HCT116 (cell line): ENCODE measurements around the gene ADAMTS5. TPM values are rescaled to one million over a fixed set of nuclear protein-coding genes. Genes with fewer than 3 reads are reported as not detected.

ENCODE experiments used
- ATAC-seq: fragments of 200-7000 bp; cut with Tn5 transposase; 2 replicates; pipeline ENCODE4 v1.9.1; 2020; ENCODE audit warnings: mild to moderate bottlenecking, moderate library complexity
- BruUV-seq: library from RNA; stranded (reverse); fragments of 400-500 nt; replicated peaks from 2 replicates; lab custom pipeline; 2021; lab: Mats Ljungman, UMichigan
- CTCF ChIA-PET: fragments of 300-600 bp; sonication (Branson Sonifier 250); formaldehyde crosslinking; loops from one replicate; lab custom pipeline; 2021; ENCODE audit warnings: antibody characterized with exemption; lab: Charles Lee
- POLR2A ChIA-PET: fragments of 300-600, 350-600 bp; sonication (Branson Sonifier 250); formaldehyde crosslinking; loops from one replicate; lab custom pipeline; 2021; ENCODE audit warnings: antibody characterized with exemption; lab: Charles Lee
- RAD21 ChIA-PET, 2 experiments: fragments of 300-600 bp; sonication (Branson Sonifier 250); formaldehyde crosslinking; loops; one replicate each; lab custom pipeline; 2023; ENCODE audit warnings: low total read pairs in 2 of 2; ENCODE audit not compliant: uncharacterized antibody in 2 of 2, unreplicated experiment in 2 of 2, low non-redundant PET in 1 of 2; lab: Charles Lee
- DNase-seq: peaks from one replicate; pipeline ENCODE4 v3.0.0-alpha.2; 2010; ENCODE audit warnings: low read depth, low spot score
- H2AFZ ChIP-seq: fragments of 200-600 bp; shearing (Covaris generic), sonication (generic); 2 replicates; pipeline ENCODE4 v1.6.1; 2017; ENCODE audit warnings: low read depth, mixed run types, mixed read lengths, antibody characterized with exemption, low read length; ENCODE audit not compliant: poor library complexity, severe bottlenecking
- H3K27ac ChIP-seq: 2 replicates; pipeline ENCODE4 v1.5.1; 2012; ENCODE audit warnings: low read depth, low read length
- H3K27me3 ChIP-seq: fragments of 200-600 bp; sonication (generic); 2 replicates; pipeline ENCODE4 v1.6.1; 2016; ENCODE audit warnings: mixed run types, low read length, mixed read lengths; ENCODE audit not compliant: insufficient read depth
- H3K36me3 ChIP-seq, 2 experiments: fragments of 200-500 bp in 1 of 2; fragments of 200-600 bp in 1 of 2; sonication (Bioruptor generic) in 1 of 2; sonication (generic) in 1 of 2; 2 replicates each; pipeline versions ENCODE4 v1.5.1 to v1.6.1; 2014 to 2016; ENCODE audit warnings: low read length in 2 of 2, inconsistent platforms in 1 of 2, mixed read lengths in 1 of 2, mixed run types in 1 of 2; ENCODE audit not compliant: insufficient read depth in 2 of 2, control insufficient read depth in 1 of 2
- H3K4me1 ChIP-seq, 2 experiments: fragments of 200-600 bp in 1 of 2; sonication (generic) in 1 of 2; 2 replicates each; pipeline versions ENCODE4 v1.5.1 to v1.6.1; 2012 to 2017; ENCODE audit warnings: low read length in 2 of 2, inconsistent platforms in 1 of 2, mild to moderate bottlenecking in 1 of 2, mixed read lengths in 1 of 2, mixed run types in 1 of 2, moderate library complexity in 1 of 2; ENCODE audit not compliant: insufficient read depth in 2 of 2, control insufficient read depth in 1 of 2
- H3K4me2 ChIP-seq: fragments of 200-600 bp; sonication (generic); 2 replicates; pipeline ENCODE4 v1.6.1; 2017; ENCODE audit warnings: mixed run types, low read length, mixed read lengths
- H3K4me3 ChIP-seq, 2 experiments: fragments of 200-600 bp in 1 of 2; sonication (generic) in 1 of 2; replicated peaks in 1 of 2; 2 replicates each; pipeline ENCODE4 v1.5.1; 2011 to 2016; ENCODE audit warnings: low read length in 2 of 2, control low read depth in 1 of 2, low read depth in 1 of 2, mild to moderate bottlenecking in 1 of 2, mixed read lengths in 1 of 2, mixed run types in 1 of 2
- H3K79me2 ChIP-seq: fragments of 200-600 bp; sonication (generic); 2 replicates; pipeline ENCODE4 v1.6.1; 2017; ENCODE audit warnings: mild to moderate bottlenecking, mixed run types, low read length, moderate library complexity, mixed read lengths; ENCODE audit not compliant: insufficient read depth
- H3K9ac ChIP-seq: fragments of 200-600 bp; sonication (generic); 2 replicates; pipeline ENCODE4 v1.6.1; 2016; ENCODE audit warnings: low read length, mixed read lengths
- H3K9me2 ChIP-seq: fragments of 200-600 bp; sonication (generic), shearing (Covaris generic); 2 replicates; pipeline ENCODE4 v1.6.1; 2017; ENCODE audit warnings: mixed run types, mild to moderate bottlenecking, moderate library complexity; ENCODE audit not compliant: insufficient read depth
- H3K9me3 ChIP-seq, 2 experiments: fragments of 200-500 bp in 1 of 2; fragments of 200-600 bp in 1 of 2; sonication (Bioruptor generic) in 1 of 2; sonication (generic) in 1 of 2; 2 replicates each; pipeline ENCODE4 v1.6.1; 2014 to 2017; ENCODE audit warnings: low read length in 2 of 2, mixed read lengths in 2 of 2, inconsistent platforms in 1 of 2, low read depth in 1 of 2, mild to moderate bottlenecking in 1 of 2, mixed run types in 1 of 2, moderate library complexity in 1 of 2; ENCODE audit not compliant: control insufficient read depth in 1 of 2, insufficient read depth in 1 of 2
- H4K20me1 ChIP-seq: fragments of 200-600 bp; sonication (generic), shearing (Covaris generic); 2 replicates; pipeline ENCODE4 v1.6.1; 2017; ENCODE audit warnings: mixed run types, mild to moderate bottlenecking, moderate library complexity; ENCODE audit not compliant: insufficient read depth
- CEBPB ChIP-seq: IDR thresholded peaks from 2 replicates; pipeline ENCODE4 v1.6.1; 2012; ENCODE audit warnings: low read depth
- CTCF ChIP-seq, 3 experiments: fragments of 200-600 bp in 1 of 3; sonication (generic) in 1 of 3; IDR thresholded peaks in 2 of 3; conservative IDR thresholded peaks in 1 of 3; 2 replicates each; pipeline ENCODE4 v1.5.1; 2012 to 2017; ENCODE audit warnings: low read depth in 2 of 3, low read length in 2 of 3, antibody characterized with exemption in 1 of 3, borderline replicate concordance in 1 of 3, control low read depth in 1 of 3, mild to moderate bottlenecking in 1 of 3, mixed read lengths in 1 of 3, mixed run types in 1 of 3, moderate library complexity in 1 of 3; ENCODE audit not compliant: insufficient read depth in 1 of 3
- EZH2 ChIP-seq: fragments of 200-600 bp; sonication (generic); IDR thresholded peaks from 2 replicates; pipeline ENCODE4 v1.6.1; 2017; ENCODE audit warnings: antibody characterized with exemption, mixed run types
- EZH2phosphoT487 ChIP-seq: fragments of 200-600 bp; IDR thresholded peaks from 2 replicates; pipeline ENCODE4 v1.6.1; 2018; ENCODE audit warnings: antibody characterized with exemption, borderline replicate concordance
- MAX ChIP-seq: IDR thresholded peaks from 2 replicates; pipeline ENCODE4 v1.6.1; 2012
- RAD21 ChIP-seq: IDR thresholded peaks from 2 replicates; pipeline ENCODE4 v1.6.1; 2012; ENCODE audit warnings: low read depth, mild to moderate bottlenecking
- REST ChIP-seq: IDR thresholded peaks from 2 replicates; pipeline ENCODE4 v1.6.1; 2012; ENCODE audit warnings: low read depth
- SP1 ChIP-seq: IDR thresholded peaks from 2 replicates; pipeline ENCODE4 v1.6.1; 2012; ENCODE audit warnings: low read depth
- SRF ChIP-seq: IDR thresholded peaks from 2 replicates; pipeline ENCODE4 v1.6.1; 2012; ENCODE audit warnings: low read depth
- YY1 ChIP-seq: IDR thresholded peaks from 2 replicates; pipeline ENCODE4 v1.6.1; 2011; ENCODE audit warnings: low read length, low read depth, moderate library complexity, mild to moderate bottlenecking; ENCODE audit not compliant: insufficient replicate concordance; ENCODE audit errors: extremely low read depth
- ZBTB33 ChIP-seq: IDR thresholded peaks from 2 replicates; pipeline ENCODE4 v1.6.1; 2011; ENCODE audit warnings: mild to moderate bottlenecking, low read length, moderate library complexity; ENCODE audit not compliant: insufficient replicate concordance; ENCODE audit errors: extremely low read depth
- intact Hi-C: fragments of 100-400 bp; cut with micrococcal nuclease; formaldehyde crosslinking; loops from 2 replicates; pipeline ENCODE4 v1.10.0; 2022
- total RNA-seq: library from RNA; stranded (reverse); gene quantifications from one replicate; pipeline ENCODE4 v1.2.1, GENCODE V29; 2021; ENCODE audit not compliant: unreplicated experiment

ADAMTS5 gene
- total RNA-seq, 1 experiment from 2014 or later: 0.02 TPM

GRCh38 chr21:26925122-26925521 is 41.8 kb downstream of the ADAMTS5 start (continued):
- no peak for TF ChIP-seq REST
- no peak for TF ChIP-seq MAX
- TF ChIP-seq CTCF (IDR thresholded peaks at IDR 0.05 in 2 of 3, conservative IDR thresholded peaks at IDR 0.05 in 1 of 3; ENCODE audit: borderline replicate concordance in 1 of 3, insufficient read depth in 1 of 3, low read depth in 2 of 3, low read length in 2 of 3): no peak
- TF ChIP-seq RAD21: no peak
- TF ChIP-seq YY1: no peak
- no peak for TF ChIP-seq EZH2phosphoT487
- TF ChIP-seq CEBPB: no peak
- TF ChIP-seq SP1: no peak
- TF ChIP-seq SRF: no peak

GRCh38 chr21:26923986-26924385 is 42.9 kb downstream of the ADAMTS5 start:
- no peaks in the 10 kb centered on the region for H3K4me1 ChIP-seq
- POLR2A ChIA-PET: no interaction called here
- intact Hi-C loops: no loop called here
- RAD21 ChIA-PET: no interaction called here
- CTCF ChIA-PET: no interaction called here
- no peaks in the 10 kb centered on the region for H3K9me2 ChIP-seq
- no peak overlapping the region for H3K4me3 ChIP-seq
- no peak overlapping the region for H3K27ac ChIP-seq
- peaks cover 7 to 32% of the 10 kb centered on the region in 2 experiments; a peak in 2 of 4 replicates for H3K9me3 ChIP-seq
- no peak overlapping the region for H3K4me2 ChIP-seq
- BruUV-seq: no TSS peak
- no peaks in the 10 kb centered on the region for H3K27me3 ChIP-seq
- no peaks in the 10 kb centered on the region for H3K36me3 ChIP-seq
- no peak overlapping the region for H2AFZ ChIP-seq
- H4K20me1 ChIP-seq: no peaks in the 10 kb centered on the region
- ATAC-seq (no peak), DNase-seq (no peak)
- H3K9ac ChIP-seq: no peak overlapping the region
- H3K79me2 ChIP-seq: no peaks in the 10 kb centered on the region
- TF ChIP-seq REST (no peak), EZH2 (no peak), ZBTB33 (no peak), CEBPB (no peak), RAD21 (no peak)
